Fibroblast of skin of scalp (primary cell): ENCODE results near the gene SPPL2B.

Experiments used
- DNase-seq: peaks from one replicate; pipeline ENCODE4 v3.0.0-alpha.2; 2013

Gene SPPL2B

GRCh38 chr19:2356036-2356646 lies 27.7 kb downstream of the SPPL2B start:
- DNase-seq = no peak

GRCh38 chr19:2357279-2358206 lies 29.1 kb downstream of the SPPL2B start:
- no peak for DNase-seq

- no peak for DNase-seq
Observed at GRCh38 chr19:2358548-2359173, 30.2 kb downstream of the SPPL2B start.

- DNase-seq = no peak
Observed at GRCh38 chr19:2359992-2360685, 31.7 kb downstream of the SPPL2B start, which contains the start of gene TMPRSS9. TMPRSS9 (plus strand) TSS chr19:2360265; CDS start chr19:2389786, 29,521 bp downstream.

GRCh38 chr19:2360833-2361232 lies 32.3 kb downstream of the SPPL2B start:
- DNase-seq = no peak

- DNase-seq = no peak
Observed at GRCh38 chr19:2361246-2362045, 33.0 kb downstream of the SPPL2B start.

- no peak for DNase-seq
Observed at GRCh38 chr19:2362046-2362969, 33.8 kb downstream of the SPPL2B start.

GRCh38 chr19:2362970-2363300 lies 34.5 kb downstream of the SPPL2B start:
- DNase-seq = no peak

- DNase-seq = no peak
Observed at GRCh38 chr19:2363419-2363818, 34.9 kb downstream of the SPPL2B start.

- DNase-seq = no peak
Observed at GRCh38 chr19:2365201-2365970, 36.9 kb downstream of the SPPL2B start.

- DNase-seq = peak; percentile 53
Observed at GRCh38 chr19:2371656-2372055, 43.2 kb downstream of the SPPL2B start.

- no peak for DNase-seq
Observed at GRCh38 chr19:2372076-2372612, 43.7 kb downstream of the SPPL2B start.

- no peak for DNase-seq
Observed at GRCh38 chr19:2374808-2375207, 46.3 kb downstream of the SPPL2B start.

- no peak for DNase-seq
Observed at GRCh38 chr19:2375353-2376121, 47.1 kb downstream of the SPPL2B start.

- DNase-seq = no peak
Observed at GRCh38 chr19:2376784-2377519, 48.5 kb downstream of the SPPL2B start.

GRCh38 chr19:2380567-2380966 lies 52.1 kb downstream of the SPPL2B start:
- DNase-seq = no peak

GRCh38 chr19:2381148-2381820 lies 52.8 kb downstream of the SPPL2B start:
- peak; percentile 27 for DNase-seq
